ENCODE data around the gene MED6. TPM values are rescaled to one million over a fixed set of nuclear protein-coding genes. Genes with fewer than 3 reads are reported as not detected.

The MED6 gene
- total and polyA plus RNA-seq, 7 donors = 15.0 to 40.7 (median 26.1) TPM

DNA sequence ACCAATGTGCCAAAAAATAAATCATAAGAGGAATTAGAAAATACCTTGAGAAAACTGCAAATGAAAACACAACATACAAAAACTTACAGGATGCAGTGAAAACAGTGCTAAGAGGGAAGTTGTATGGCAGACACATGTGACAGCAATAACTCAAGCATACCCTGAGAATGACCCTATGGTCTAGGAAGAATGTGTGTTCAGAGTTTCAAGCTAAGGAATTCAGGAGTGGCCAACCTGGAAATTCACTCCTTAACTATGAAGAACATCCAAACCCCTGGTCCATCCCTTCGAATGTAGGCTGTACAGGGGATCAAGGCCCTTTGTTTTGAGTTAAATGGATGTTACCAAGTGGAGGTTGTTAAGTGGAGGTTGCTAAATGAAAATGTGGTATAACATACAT, 24.5 kb upstream of the MED6 start:
- Histone ChIP-seq H3K4me1 (no peaks in the 10 kb centered on the region), H3K27me3 (no peaks in the 10 kb centered on the region), H3K4me3 (no peak overlapping the region), H3K36me3 (no peaks in the 10 kb centered on the region), H3K27ac (no peak overlapping the region), H3K9me3 (peaks cover 0 to 14% (median 0%) of the 10 kb centered on the region in 4 donors)
- intact Hi-C loops (cut with DNase I) = no loop called here
- TF ChIP-seq POLR2AphosphoS5 (IDR thresholded peaks at IDR 0.05) (no peak), EP300 (IDR thresholded peaks at IDR 0.05) (no peak), POLR2A (IDR thresholded peaks at IDR 0.05) (no peak)
- TF ChIP-seq, protein P1, sequence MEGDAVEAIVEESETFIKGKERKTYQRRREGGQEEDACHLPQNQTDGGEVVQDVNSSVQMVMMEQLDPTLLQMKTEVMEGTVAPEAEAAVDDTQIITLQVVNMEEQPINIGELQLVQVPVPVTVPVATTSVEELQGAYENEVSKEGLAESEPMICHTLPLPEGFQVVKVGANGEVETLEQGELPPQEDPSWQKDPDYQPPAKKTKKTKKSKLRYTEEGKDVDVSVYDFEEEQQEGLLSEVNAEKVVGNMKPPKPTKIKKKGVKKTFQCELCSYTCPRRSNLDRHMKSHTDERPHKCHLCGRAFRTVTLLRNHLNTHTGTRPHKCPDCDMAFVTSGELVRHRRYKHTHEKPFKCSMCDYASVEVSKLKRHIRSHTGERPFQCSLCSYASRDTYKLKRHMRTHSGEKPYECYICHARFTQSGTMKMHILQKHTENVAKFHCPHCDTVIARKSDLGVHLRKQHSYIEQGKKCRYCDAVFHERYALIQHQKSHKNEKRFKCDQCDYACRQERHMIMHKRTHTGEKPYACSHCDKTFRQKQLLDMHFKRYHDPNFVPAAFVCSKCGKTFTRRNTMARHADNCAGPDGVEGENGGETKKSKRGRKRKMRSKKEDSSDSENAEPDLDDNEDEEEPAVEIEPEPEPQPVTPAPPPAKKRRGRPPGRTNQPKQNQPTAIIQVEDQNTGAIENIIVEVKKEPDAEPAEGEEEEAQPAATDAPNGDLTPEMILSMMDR (IDR thresholded peaks at IDR 0.05) = no peak
- DNase-seq = no peak
- WGBS, 2 donors = 84 to 87% methylated on average over 1 of the region's 1 CpG

DNA sequence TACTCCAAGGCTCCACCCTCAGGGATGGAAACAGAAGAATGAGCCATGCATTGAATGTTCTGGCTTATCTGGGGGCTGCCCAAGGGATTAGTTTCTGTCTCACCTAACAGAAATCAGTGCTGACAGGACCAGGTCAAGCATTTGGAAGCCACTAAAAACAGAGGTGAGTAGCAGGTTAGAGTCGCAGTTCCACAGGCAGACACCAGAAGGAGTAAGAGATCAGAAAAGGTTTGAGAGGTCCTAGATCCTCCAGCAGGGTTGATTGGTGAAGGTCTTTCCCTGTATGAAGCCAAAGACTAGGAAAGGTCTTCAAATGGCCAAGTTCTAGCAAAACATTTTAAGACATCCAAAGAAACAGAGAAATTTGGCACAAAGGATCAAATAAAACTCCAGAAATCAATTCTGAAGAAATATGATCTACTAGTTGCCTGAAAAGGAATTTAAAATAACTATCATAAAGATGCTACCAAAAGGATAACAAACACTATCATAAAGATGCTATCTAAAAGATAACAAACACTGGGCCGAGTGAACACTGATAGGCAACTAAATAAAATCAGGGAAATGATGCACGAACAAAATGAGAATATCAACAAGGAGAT, 21.8 kb upstream of the MED6 start:
- intact Hi-C loops (cut with DNase I) = no loop called here

DNA sequence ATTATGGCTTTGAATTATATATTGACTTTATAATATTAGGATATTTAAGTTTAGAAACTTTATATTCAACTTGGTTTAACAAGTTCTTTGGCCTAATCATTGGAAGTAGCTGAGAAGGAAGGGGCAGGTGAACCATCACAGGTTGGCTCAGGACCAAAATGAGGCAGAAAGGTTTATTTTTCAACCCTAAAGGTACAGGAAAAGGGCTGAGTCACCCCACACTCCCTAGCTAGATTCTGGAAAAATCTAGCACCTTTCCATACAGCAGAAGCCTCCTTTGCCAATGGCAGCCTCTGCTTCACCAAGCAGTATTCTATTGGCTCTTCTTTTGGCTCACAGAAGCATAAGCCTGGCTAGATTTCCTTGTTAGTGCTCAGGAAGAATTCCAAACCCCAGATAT, 19.3 kb upstream of the MED6 start:
- H3K9me3 ChIP-seq = no peaks in the 10 kb centered on the region
- H3K27ac ChIP-seq = no peak overlapping the region
- H3K36me3 ChIP-seq = no peaks in the 10 kb centered on the region
- no peak for DNase-seq
- H3K27me3 ChIP-seq = no peaks in the 10 kb centered on the region
- no peak overlapping the region for H3K4me3 ChIP-seq
- TF ChIP-seq, protein P1 (IDR thresholded peaks at IDR 0.05) = no peak
- TF ChIP-seq EP300 (IDR thresholded peaks at IDR 0.05) (no peak), POLR2AphosphoS5 (IDR thresholded peaks at IDR 0.05) (no peak), POLR2A (IDR thresholded peaks at IDR 0.05) (no peak)
- no peaks in the 10 kb centered on the region for H3K4me1 ChIP-seq
- intact Hi-C loops (cut with DNase I) = no loop called here

More for the DNA sequence above, 21.8 kb upstream of the MED6 start:
- H3K9me3 ChIP-seq = peaks cover 0 to 11% (median 0%) of the 10 kb centered on the region in 4 donors
- 26 to 39% methylated on average over 3 of the region's 3 CpGs for WGBS, 2 donors
- H3K27me3 ChIP-seq = no peaks in the 10 kb centered on the region
- H3K4me3 ChIP-seq = no peak overlapping the region
- no peaks in the 10 kb centered on the region for H3K36me3 ChIP-seq
- no peak overlapping the region for H3K27ac ChIP-seq
- no peak for DNase-seq
- TF ChIP-seq EP300 (IDR thresholded peaks at IDR 0.05) = no peak
- TF ChIP-seq, protein P1 (IDR thresholded peaks at IDR 0.05) = peak in 1 of 4 experiments; percentile 33
- no peaks in the 10 kb centered on the region for H3K4me1 ChIP-seq

DNA sequence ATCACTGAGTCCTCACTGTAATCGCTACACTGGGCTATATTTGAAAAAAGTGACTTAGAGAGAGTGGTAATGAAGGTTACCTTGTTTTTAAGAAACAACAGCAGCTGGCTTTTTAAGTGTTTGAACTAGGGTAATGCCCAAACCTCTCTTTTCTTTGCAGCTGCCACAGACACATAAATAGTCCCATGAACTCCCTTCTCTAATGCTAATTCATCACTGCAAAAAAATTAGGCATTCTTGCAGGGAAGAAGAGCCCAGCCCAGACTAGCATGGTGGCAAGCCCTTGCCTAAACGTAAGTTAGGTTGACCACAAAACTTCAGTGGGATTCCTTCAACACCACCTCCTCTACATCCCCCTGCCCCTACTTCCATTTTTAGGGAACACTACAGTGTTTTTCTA, 17.9 kb upstream of the MED6 start:
- 72 to 77% methylated on average over 2 of the region's 2 CpGs for WGBS, 2 donors
- intact Hi-C loops (cut with DNase I) = no loop called here
- H3K36me3 ChIP-seq = no peaks in the 10 kb centered on the region

DNA sequence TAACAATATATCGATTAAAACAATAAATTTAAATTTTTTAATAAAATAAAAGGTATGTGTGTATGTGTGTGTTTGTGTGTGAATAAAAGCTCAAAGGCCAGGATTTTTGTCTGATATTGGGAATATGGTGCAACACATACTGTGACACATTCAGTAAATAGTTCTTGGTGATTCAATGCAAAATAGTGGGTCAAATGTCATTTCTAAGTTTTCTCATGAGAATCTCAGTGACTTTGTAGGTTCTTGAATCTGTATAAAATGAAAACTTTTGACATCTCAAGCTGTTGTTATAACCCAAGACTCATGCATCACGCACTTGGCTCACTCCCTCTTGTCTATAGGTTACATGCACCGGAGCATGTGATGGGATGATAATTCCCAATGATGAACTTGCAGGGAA, 16.2 kb upstream of the MED6 start:
- H3K4me3 ChIP-seq = no peak overlapping the region
- no peak for TF ChIP-seq POLR2A (IDR thresholded peaks at IDR 0.05)
- no peak for TF ChIP-seq POLR2AphosphoS5 (IDR thresholded peaks at IDR 0.05)
- TF ChIP-seq EP300 (IDR thresholded peaks at IDR 0.05) = no peak
- TF ChIP-seq, protein P1 (IDR thresholded peaks at IDR 0.05) = no peak
- no peak overlapping the region for H3K27ac ChIP-seq
- 93 to 95% methylated on average over 3 of the region's 3 CpGs for WGBS, 2 donors
- H3K27me3 ChIP-seq = peaks cover 0 to 8% (median 0%) of the 10 kb centered on the region in 3 donors
- no peaks in the 10 kb centered on the region for H3K9me3 ChIP-seq
- intact Hi-C loops (cut with DNase I) = no loop called here
- H3K4me1 ChIP-seq = no peaks in the 10 kb centered on the region
- no peak for DNase-seq
- H3K36me3 ChIP-seq = no peaks in the 10 kb centered on the region

More for the DNA sequence above, 17.9 kb upstream of the MED6 start:
- TF ChIP-seq POLR2A (IDR thresholded peaks at IDR 0.05) = no peak
- no peak for TF ChIP-seq EP300 (IDR thresholded peaks at IDR 0.05)
- no peak for TF ChIP-seq POLR2AphosphoS5 (IDR thresholded peaks at IDR 0.05)
- no peak overlapping the region for H3K27ac ChIP-seq
- peaks cover 0 to under 1% (median 0%) of the 10 kb centered on the region in 3 donors for H3K27me3 ChIP-seq
- no peak overlapping the region for H3K4me3 ChIP-seq
- no peaks in the 10 kb centered on the region for H3K4me1 ChIP-seq
- no peaks in the 10 kb centered on the region for H3K9me3 ChIP-seq
- DNase-seq = no peak

Measured in sigmoid colon (tissue), 7 donors.